ENCODE results near the gene PSMD14.
A peak's percentile ranks its signal among the peaks of the same experiment; 100 is the strongest.
"Not testable (repeated sequence)": the region's sequence is repeated elsewhere in the genome, so short reads cannot be mapped to it uniquely, and the experiment has no call there.

PSMD14 gene

DNA sequence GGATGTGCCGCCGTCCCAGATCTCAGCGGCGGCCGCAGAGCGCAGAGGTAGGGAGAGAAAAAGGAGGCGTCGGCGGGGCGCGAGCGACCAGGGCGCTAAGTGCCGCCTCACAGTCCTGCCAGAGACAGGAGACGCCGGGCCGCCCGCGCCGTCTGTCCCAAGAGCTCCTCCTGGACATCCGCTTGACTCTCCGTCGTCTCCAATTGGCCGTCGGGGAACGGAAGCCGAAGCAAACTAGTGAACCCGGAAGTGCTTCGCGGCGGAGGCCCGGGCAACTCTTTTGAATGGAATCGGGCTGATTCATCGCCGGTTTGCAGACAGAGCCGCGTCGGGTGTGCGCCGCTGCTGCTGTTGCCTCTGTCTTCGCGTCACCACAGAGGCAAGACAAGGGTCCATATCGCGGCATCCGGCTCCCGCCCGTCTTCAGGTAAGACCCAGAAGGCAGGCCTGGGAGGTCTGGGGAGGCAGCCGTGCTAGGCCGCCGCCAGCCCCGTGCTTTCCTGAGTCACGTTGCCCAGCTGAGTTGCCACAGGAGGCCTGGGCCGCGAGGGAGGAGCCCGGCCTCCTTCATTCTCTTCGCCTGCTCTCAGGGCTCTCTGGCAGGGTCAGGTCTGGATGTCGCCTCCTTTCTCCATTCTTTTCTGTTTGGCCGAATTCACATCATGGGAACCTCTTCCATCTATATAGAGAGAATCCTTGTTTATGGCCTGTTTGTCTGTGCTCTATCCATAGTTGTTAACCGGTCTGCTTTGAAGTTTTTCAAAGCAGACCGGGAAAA, at the start of gene PSMD14:
Gene PSMD14 (plus strand): TSS at position 248 of the 778 bp plus-strand sequence. CDS start 10,401 bp downstream, outside the sequence.
- DNase-seq: peak; percentile 79

DNA sequence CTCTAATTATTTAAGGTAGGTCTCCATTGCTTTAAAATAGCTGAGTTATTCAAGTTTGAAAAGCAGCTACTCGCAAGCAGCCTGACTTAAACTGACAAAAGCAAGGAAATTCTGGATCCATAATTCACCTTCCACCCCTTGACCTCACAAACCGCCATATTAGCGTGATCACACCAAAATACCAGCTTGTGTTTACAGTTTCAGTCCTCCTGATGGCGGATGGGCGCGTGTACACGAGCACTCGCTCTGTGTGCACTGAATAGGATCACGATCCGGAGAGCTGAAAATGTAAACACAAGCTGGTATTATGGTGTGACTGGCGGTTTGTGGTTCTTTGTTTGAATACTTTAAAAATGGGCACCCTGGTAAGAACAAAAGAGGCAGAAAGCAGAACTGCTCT, 42.4 kb upstream of the PSMD14 start:
- no peak for DNase-seq

DNA sequence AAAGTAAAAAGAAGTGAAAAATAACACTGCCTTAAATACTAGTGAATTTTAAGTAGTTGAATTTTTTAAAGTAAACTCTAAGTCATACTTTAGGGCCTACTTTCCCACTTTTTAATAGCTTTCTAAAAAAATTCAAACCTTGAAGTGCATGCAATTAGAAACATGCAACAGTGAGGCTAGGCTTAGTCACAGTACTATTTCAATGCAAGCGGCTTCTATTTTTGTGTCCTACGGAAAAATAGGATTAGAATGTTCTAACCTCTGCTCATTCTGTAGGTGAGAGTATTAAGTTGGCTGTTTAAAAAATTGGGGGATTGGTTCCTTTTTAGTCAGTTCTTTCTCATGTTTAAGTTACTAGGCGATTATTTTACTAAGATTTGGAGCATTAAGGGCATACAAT, 39.1 kb upstream of the PSMD14 start:
- DNase-seq: no peak

DNA sequence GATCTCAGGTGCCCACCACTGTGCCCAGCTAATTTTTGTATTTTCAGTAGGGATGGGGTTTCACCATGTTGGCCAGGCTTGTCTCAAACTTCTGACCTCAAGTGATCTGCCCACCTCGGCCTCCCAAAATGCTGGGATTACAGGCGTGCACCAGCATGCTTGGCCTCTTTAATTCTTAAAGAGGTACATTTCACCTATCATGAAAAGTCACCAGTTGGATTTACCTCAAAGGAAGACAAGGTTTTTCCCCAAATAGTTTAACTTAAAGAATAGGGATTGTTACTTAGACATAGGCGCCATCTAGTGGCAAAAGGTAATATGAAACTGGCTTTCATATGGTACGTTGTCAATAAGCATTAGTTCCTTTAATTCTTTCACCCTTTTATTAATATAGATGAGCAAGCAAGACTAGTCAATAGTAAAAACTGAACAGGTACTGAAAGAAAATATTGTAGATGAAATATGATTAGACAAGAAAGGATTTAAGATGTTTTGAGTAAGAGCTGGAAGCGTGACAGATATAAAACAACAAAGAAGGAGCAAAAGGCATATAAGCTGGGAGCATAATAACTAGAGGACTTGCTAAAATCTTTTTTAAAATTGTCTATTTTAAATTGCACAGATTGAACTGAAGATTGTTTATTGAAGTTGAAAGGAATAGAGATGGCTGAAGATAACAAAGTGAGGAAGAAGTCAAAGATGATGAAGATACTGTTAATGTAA, 35.0 kb upstream of the PSMD14 start:
- peak; percentile 14 for DNase-seq

DNA sequence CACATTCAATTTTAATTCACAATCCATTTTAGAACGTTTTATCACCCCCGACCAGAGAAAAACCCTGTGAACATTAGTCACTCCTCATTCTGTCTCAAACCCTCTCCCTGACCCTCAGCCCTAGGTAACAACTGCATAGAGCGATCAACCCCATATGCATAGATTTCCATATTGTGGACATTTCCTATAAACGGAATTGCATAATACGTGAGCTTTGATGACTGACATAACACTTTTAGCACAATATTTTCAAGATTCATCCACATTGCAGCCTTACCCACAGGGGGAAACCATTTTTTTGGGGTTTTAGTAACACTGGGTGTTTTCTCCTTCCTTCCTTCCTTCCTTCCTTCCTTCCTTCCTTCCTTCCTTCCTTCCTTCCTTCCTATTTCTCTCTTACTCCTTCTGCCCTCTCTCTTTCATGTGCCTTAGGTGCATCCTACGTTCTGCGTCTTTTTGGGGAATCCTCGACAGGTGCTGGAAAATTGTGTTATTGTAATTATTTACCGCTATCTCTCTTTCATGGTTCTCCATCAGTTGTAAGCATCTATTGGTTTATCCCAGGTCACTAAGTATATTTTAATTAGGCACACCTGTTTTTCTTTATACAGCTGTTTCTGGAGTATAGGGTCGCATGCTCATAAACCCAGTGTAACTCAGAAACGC, 29.5 kb upstream of the PSMD14 start:
- not testable (repeated sequence) for DNase-seq

DNA sequence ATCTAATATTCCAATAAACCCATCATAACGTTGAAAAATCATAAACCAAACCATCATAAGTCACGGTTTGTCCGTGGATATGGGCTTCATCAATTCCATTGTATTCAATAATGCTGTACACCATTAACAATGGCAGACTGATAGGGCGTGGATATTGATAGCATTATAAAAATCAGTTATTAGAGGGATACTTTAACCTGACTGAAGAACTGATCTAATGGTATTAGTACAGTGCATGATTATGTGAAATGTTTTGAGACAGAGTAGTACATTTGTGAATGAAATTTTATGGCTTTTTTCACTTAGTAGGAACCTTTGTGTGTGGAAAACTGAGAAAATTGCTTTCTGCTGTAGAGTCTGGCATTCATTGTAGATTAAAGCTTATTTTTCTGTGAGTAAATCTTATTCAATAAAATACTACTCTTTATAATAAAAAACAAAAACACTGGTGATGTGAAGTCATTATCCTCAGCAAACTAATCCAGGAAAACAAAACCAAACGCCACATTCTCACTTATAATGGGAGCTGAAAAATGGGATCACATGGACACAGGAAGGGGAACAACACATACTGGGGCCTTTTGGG, 28.9 kb upstream of the PSMD14 start:
- DNase-seq: not testable (repeated sequence)

DNA sequence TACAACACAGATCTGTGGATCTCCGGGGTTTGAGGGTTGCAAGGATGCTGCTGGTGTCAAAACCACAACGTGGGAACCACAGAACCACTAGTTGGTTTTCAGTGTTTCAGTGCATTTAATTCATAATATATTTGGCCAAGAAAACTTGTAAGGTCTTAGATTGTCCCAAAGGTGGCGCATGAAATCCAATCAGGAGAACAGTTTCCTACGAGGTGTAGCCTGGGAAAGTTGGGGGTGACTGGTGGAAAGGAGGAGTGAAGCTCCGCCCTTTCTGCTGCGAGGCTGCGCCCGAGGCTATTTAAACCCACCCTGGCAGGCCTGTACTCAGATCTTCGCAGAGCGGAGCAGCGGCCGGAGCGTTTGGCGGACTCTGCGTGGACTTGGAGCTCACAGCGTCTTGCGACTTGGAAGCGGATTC, 27.3 kb upstream of the PSMD14 start:
- not testable (repeated sequence) for DNase-seq

DNA sequence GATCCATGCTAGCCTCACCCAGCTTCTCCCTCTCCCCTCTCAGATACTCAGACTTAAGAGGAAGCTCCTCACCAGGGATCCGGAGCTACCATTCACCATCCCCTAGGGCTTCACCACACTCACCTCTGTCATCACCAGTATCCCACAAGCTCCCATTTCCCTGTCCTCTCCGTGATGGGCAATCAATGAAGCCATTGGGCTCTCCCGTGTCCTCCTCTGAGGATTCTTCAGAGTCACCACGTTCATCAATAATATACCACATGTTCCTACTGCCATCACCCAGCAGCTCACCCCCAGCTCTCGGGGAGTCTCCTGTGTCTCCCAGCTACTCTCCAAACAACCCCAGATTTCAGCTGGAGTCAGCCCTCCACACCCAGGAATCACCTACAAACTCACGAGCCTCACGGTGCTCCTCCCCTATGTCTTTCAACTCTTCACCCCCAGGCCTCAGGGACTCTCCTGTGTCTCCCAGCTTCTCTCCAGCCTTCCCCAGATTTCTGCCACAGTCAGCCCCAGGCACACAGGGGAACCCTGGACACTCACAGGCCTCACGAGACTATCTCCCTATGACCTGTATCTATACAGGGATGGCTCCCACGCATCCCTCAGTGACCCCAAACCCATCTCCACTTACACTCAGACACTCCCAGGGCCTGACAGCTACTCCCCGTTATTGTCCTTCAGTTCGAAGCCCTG, 26.5 kb upstream of the PSMD14 start:
- DNase-seq: not testable (repeated sequence)

DNA sequence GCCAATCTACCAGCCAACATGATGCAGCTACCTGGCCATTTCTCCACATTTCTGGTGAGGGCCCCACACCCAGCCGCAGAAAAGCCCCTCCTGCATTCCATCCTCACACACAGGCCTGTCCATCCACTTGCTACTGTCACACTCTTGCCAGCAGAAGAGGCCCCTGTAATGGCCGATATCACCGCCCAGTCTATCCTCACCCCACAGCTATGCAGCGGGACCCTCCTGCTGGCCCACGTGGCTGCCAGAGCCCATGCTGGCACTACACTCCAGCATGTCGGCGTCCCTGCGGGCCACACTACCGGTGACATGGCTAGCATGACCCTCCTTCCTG, 25.9 kb upstream of the PSMD14 start:
- not testable (repeated sequence) for DNase-seq

DNA sequence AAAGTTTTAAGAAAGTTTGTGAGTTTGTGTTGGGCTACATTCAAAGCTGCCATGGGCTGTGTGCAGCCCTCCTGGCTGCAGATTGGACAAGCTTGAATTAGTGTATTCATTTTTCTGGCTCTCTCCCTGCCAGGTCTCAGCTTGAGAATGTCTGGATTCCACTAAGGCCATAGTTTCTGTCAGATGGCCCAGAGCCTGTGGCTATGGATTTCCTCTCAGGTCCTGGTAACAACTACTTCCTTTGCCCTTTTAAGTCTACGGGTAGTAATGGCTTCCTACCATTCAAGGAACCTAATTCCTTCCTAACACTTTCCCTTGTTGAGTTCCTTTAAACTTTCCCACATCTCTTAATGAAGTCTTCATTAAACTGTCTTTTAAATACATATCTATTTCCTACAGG, 24.3 kb upstream of the PSMD14 start:
- DNase-seq: no peak

DNA sequence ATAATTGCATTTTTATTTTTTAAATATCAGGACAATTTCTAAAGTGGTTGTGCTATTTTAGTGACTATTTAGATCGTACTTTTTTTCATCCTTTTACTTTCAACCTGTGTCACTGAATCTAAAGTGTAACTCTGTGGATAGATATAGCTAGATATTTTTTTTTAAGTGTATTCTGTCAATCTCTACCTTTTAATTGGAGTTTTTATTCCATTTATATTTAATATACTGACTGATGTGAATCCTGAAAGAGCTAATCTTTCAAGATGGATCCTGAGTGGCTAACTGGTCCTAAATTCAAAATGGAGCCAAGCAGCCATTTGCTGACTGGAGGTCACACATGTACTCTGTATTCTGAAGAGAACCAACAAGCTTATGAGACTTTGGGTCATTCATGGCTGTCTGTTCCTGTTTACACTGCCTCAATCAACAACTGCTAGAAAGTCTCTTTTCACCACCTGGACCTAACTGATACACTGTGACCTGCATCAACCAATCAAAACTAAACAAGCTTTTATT, 4.6 kb upstream of the PSMD14 start:
- no peak for DNase-seq

DNA sequence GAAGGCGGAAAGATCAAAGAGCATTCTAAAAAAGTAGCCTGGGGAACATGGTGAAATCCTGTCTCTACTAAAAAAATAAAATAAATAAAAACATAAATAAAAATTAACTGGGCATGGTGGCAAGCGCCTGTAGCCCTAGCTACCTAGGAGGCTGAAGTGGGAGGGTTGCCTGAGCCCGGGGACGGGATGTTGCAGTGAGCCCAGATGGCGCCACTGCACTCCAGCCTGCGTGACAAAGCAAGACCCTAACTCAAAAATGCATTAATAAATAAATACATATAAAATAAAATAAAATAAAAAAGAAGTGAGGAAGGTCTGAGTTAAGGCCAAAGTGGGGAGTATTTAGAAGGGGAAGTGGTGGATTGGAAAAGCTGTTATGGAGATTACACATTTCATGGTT, 1.3 kb upstream of the PSMD14 start:
- no peak for DNase-seq

DNA sequence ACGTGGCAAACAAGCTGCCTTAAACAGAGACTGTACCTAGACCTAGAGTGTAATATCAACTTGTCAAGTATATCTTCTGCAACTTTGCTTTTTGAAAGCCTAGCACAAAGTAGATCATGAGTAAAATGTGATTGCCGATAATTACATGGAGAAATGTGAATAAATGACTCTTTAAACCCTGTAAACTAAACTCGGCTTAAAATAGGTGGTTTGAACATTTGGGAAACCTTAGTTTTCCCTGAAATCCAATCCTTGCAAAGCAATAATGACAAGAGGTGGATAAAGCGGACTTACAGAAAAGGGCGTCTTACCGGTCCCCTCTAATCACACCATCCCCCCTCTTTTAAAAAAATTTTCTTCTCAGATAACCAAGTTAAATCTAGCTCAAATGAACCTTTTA, 549 bp upstream of the PSMD14 start:
- DNase-seq: no peak

DNA sequence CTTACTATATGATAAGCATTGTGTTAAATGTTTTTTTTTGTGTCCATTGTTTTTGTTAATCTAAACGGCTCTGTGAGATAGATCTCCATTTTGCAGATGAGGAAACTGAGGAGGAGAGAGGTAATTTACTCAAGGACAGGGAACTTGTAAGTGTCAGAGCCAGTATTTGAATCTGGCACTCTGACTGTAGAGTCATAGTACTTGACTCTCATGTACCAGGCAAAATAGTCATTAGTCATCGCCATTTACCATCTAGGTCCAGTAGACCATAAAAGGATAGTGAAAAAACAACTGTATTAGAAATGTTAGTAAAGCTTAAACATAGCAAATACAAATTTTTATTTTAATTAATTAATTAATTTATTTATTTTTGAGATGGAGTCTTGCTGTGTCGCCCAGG, 4.8 kb downstream of the PSMD14 start:
- DNase-seq: no peak

DNA sequence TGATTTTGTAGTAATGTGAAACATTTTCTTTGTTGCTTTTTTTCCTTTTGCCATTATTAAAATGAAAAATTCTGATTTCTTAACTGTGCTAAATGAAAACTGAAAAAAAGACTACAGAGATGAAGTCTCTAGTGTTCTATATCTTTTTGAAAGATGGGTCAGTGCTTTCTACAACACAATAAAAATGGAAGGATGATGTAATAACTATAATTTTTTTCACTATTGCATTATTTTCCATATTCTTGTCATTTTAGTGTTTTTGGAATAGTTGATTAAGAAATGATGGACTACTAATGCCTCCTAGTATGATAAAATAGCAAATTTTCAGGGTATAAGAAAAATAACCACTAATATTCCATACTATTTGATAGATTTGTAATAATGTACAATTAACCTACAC, 7.2 kb downstream of the PSMD14 start:
- no peak for DNase-seq

DNA sequence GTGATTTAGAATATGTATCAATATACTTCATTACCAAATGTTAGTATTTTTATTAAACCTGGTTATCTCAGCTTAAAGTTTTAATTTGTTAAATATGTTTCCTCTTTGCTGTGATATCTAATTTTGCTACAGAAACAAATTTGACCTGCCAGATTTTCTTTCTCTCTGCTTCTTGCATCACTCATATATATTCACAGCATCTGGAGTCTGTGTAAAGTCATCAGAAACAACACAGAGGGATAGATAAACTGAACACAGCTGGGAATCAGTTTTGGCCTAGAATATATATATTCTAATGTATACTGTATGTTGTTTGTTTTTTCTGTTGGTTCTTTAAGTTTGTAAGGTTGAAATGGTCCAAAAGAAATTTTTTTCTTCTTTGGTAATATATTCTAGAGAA, 8.5 kb downstream of the PSMD14 start:
- DNase-seq: no peak

DNA sequence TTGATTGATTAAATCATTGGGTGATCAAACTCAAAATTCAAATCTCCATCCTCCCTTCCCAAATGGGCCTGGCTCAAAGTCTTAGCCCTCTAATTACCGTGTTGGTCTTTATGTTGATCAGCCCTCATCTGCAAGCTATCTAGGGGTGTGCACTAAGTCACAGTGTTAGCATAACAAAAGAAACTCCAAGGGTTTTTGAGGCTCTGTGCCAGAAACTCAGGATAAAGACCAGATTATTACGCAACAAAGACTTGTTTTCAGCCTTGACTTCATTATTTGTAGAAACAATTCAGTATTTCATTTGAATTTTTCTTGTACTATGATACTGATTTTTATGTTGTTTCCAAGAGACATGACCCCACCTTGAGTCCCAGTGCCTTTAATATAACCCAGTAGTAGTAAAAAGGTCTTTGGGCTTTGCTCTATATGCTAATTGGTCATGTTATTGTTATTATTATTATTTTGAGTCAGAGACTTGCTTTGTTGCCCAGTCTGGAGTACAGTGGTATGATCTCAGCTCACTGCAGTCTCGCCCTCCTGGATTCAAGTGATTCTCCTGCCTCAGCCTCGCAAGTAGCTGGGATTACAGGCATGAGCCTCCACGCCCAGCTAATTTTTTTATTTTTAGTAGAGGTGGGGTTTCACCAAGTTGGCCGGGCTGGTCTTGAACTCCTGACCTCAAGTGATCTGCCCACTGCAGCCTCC, 13.9 kb downstream of the PSMD14 start:
- DNase-seq: no peak

DNA sequence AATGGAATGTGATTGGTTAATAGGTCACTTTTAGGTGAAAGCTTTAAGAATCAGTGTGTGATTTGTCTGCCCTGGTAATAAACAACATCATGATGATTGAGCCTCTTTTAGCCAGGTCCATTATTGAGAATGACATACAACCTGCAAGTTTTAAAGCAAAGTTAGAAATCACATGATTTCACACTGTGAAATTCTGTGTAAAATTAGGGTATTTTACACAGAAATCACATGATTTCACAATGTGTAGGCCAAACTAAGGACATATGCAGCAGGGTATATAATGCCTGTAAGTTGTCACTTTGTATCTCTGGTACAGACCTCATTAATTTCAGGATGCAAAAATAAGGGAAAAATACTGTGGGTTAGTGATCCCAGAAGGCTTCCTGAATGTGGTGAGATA, 16.7 kb downstream of the PSMD14 start:
- DNase-seq: no peak

DNA sequence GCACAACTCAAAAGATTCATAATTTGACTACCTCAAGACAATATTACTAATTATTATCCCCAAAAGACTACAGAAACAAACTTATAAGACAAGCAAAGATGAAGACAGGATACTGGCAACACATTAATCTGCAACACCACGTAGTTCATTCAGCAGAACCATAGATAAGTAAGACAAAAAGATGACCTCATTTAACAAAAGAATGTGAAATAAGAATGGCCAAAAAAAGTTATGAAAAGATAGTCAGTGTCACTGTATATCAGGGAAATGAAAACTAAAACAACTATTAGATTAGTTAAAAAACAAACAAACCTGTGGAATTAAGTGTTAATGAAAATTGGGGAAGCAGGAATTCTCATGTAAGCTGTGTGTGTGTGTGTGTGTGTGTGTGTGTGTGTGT, 19.4 kb downstream of the PSMD14 start:
- no peak for DNase-seq

DNA sequence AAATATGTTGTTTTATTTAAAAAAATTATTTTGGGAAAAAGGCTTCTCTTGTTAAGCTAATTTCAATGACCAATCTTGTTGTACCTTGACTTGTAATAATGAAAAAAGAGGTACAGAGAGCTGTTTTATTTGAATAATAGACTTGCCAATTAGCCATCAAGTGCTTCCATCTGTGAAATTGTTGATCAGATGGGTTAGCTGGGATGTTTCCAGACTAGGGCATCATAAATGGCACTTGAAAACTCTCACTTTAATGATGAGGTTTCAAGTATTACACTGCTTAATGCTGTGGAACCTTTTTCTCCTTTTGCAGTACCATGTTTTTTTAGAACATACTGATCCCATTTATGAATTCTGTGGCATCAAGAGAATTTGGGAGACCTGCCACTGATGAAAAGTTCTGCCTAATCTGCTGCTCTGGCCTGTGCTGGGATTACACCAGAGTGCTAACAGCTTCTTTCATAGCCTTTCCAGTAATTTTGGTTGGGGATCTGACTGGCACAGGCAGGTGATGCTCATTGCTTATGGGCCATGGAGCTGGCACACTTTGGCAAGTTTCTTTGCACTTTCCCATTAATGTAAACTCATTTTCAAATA, 24.2 kb downstream of the PSMD14 start:
- DNase-seq: no peak

DNA sequence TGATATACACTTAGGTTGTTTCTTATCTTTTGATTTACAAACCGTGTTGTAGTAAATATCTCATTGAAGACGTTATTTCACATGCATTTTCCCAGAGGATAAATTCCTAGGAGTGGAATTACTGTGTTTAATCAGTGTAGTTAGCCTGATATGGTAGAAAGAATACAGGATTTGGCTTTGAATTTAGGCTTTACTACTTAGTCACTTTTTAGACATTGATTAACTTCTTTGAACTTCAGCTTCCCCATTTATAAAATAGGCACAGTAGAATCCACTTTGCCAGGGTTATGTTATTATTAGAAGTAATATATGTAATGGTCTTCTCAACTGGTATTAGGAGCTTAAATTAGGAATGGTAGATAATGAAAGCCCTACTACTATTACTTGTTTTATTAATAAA, 27.4 kb downstream of the PSMD14 start:
- DNase-seq: no peak

DNA sequence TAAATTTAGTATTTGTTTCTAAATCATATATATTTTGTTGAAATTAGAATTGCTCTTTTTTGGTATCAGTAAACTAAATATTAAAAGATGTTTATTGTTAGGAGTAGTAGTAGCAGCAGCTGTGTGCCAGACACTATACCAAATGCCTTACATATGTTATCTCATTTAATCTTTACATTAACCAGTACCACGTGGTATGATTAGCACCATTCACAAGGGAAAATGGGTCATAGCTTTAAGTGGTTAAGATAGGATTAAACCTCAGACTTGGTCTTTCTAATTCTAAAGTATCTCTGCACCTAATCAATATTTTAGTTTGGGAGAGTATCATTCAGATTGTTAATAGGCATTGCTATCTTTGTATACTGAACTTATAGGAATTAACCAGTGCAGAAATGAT, 29.0 kb downstream of the PSMD14 start:
- no peak for DNase-seq
